Measurements from ENCODE around the gene HTRA2.

HTRA2 gene

DNA sequence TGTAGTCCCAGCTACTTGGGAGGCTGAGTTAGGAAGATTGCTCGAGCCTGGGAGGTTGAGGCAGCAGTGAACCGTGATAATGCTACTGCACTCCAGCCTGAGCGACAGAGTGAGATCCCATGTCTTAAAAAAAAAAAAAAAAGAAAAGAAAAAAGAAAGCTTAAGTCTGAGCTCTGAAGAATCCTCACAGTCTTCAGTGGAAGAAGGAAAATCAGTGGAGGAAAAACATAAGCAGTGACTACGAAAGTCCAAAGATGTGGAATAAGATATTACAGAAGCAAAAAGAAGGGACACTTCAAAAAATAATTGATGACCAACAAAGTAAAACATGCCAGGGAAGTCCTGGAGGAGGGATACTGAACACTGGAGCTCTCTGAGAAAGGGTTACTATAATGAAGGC lies 19.5 kb upstream of the HTRA2 start:
- Mint-ChIP-seq H3K27ac (no peak overlapping the region), H3K27me3 (ENCODE audit: low read depth, poor library complexity) (peaks cover 100% of the 10 kb centered on the region), H3K9me3 (peaks cover 4% of the 10 kb centered on the region), H3K4me3 (no peak overlapping the region), H3K36me3 (ENCODE audit: low read depth) (peaks cover 17% of the 10 kb centered on the region), H3K4me1 (peaks cover 44% of the 10 kb centered on the region)
- TF ChIP-seq, protein P1, sequence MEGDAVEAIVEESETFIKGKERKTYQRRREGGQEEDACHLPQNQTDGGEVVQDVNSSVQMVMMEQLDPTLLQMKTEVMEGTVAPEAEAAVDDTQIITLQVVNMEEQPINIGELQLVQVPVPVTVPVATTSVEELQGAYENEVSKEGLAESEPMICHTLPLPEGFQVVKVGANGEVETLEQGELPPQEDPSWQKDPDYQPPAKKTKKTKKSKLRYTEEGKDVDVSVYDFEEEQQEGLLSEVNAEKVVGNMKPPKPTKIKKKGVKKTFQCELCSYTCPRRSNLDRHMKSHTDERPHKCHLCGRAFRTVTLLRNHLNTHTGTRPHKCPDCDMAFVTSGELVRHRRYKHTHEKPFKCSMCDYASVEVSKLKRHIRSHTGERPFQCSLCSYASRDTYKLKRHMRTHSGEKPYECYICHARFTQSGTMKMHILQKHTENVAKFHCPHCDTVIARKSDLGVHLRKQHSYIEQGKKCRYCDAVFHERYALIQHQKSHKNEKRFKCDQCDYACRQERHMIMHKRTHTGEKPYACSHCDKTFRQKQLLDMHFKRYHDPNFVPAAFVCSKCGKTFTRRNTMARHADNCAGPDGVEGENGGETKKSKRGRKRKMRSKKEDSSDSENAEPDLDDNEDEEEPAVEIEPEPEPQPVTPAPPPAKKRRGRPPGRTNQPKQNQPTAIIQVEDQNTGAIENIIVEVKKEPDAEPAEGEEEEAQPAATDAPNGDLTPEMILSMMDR (IDR thresholded peaks at IDR 0.05) = no peak
- no peak for DNase-seq

DNA sequence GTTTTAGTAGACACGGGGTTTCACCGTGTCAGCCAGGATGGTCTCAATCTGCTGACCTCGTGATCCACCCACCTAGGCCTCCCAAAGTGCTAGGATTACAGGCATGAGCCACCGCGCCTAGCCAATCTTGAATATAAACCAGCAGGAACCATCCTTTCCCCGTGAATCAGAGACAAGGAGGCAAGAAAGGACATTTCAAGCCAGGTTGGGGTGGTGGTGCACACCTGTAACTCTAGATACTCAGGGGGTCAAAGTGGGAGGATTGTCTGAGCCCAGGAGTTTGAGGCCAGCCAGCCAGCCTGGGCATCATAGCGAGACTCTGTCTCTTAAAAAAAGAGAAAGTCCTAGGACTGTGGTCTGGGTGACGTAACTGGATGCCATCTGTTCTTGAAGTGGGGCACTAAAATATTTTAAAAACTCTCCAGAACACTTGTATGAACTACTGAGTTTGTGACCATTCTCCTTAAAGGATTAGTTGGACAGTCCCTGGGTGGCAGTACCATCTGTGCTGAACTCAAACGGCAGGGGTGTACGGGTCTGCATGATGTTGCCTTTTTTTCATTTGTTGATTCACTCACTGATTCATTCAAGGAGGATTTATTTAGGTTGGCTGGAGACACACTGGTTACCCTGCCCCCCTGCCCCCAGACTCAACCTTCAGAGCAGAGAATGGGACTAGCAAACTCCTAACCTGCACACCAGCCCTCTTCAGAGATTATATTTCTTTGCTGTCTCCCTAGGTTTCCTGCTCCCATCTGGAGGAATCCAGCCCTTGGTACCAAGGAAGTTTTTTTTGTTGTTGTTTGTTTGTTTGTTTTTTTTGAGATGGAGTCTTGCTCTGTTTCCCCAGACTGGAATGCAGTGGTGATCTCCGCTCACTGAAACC lies 18.4 kb upstream of the HTRA2 start:
- Mint-ChIP-seq H3K4me1 (peaks cover 36% of the 10 kb centered on the region), H3K27me3 (ENCODE audit: low read depth, poor library complexity) (peaks cover 100% of the 10 kb centered on the region), H3K9me3 (peaks cover 6% of the 10 kb centered on the region), H3K36me3 (ENCODE audit: low read depth) (peaks cover 9% of the 10 kb centered on the region), H3K27ac (no peak overlapping the region), H3K4me3 (no peak overlapping the region)
- TF ChIP-seq, protein P1 (IDR thresholded peaks at IDR 0.05) = no peak
- DNase-seq = no peak

DNA sequence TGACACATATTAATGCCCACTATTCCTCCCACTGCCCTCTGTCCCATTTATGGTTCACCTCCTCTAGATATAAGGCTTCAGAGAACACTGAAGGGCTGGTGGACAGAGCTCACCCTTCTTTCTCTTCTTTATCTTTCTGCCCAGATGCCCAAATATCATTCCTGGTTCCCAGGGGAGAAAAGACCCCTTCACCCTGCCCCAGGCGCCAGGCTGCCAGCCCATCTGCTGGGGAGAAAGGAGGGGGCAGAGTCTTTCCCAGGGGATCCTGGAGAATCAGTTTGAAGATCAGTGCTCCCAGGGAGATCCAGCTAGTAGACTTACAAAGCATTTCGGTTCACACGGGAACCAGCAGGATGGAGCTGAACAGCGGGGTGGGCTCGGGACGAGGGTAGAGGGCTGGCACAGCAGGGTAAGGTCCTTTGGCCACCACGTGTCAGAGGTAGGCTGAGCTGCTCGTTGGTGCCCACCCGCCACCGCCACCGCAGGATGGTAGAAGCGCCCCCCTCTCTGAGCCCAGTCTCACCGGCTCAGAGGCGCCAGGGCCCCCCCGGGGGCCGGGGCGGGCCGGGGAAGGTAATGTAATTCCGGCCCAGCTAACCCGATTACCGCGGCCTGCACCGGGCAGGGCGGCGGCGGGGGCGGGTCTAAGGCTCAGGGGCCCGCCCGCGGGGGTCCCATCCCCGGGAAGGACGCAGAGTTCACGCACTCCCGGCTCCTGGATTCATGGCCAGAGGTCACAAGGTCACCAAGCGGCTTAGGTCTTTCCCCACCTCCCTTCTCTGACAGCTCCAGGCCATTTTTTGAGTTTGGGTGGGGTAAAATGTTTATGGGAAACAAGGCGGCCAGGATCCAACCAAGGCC lies 16.8 kb upstream of the HTRA2 start:
- peak overlapping the region; percentile 75 for H3K27ac Mint-ChIP-seq
- DNase-seq = peak; percentile 60
- H3K9me3 Mint-ChIP-seq = peaks cover 14% of the 10 kb centered on the region
- H3K4me1 Mint-ChIP-seq = peaks cover 23% of the 10 kb centered on the region
- no peaks in the 10 kb centered on the region for H3K36me3 Mint-ChIP-seq (ENCODE audit: low read depth)
- peak overlapping the region; percentile 62 for H3K4me3 Mint-ChIP-seq
- peaks cover 100% of the 10 kb centered on the region for H3K27me3 Mint-ChIP-seq (ENCODE audit: low read depth, poor library complexity)
- TF ChIP-seq, protein P1 (IDR thresholded peaks at IDR 0.05) = no peak

DNA sequence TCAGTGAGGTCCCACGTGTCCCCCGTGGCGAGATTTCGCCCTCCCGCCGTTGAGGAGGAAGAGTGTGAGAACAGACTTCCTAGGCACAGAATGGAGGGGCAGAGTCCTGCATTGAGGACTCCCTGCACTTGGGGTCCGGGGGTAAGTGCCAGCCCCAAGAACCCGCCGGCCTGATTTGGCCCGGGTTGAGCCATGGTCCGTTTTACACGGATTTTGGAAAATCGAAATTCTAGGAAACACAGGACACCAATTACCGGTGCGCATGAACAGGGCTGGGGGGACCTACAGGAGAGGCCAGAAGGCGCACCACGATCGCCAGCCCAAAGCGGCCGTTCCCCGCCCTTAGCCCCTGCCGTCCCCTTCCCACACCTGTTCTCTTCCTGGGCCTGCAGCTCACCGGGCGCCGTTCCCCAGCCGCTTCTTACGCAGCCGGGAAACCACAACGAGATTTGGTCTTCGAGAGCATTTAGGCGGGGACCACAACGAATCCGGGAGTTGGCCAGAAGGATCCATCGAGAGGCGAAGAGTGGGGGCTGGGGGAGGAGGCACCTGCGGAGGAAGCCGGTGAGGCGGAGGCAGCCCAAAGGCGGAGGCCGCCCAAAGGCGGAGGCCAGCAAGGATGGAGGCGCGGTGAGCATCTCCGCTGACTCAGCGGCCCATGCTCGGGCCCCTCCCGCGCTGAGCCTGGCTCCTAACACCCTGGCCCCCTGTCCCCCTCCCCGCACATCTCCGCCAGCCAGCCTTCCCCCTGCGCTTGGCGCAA lies 15.9 kb upstream of the HTRA2 start:
- H3K9me3 Mint-ChIP-seq = peaks cover 14% of the 10 kb centered on the region
- no peak overlapping the region for H3K27ac Mint-ChIP-seq
- peak; percentile 26 for DNase-seq
- TF ChIP-seq, protein P1 (IDR thresholded peaks at IDR 0.05) = no peak
- peaks cover 15% of the 10 kb centered on the region for H3K4me1 Mint-ChIP-seq
- H3K36me3 Mint-ChIP-seq (ENCODE audit: low read depth) = no peaks in the 10 kb centered on the region
- H3K27me3 Mint-ChIP-seq (ENCODE audit: low read depth, poor library complexity) = peaks cover 100% of the 10 kb centered on the region
- peak overlapping the region; percentile 49 for H3K4me3 Mint-ChIP-seq

DNA sequence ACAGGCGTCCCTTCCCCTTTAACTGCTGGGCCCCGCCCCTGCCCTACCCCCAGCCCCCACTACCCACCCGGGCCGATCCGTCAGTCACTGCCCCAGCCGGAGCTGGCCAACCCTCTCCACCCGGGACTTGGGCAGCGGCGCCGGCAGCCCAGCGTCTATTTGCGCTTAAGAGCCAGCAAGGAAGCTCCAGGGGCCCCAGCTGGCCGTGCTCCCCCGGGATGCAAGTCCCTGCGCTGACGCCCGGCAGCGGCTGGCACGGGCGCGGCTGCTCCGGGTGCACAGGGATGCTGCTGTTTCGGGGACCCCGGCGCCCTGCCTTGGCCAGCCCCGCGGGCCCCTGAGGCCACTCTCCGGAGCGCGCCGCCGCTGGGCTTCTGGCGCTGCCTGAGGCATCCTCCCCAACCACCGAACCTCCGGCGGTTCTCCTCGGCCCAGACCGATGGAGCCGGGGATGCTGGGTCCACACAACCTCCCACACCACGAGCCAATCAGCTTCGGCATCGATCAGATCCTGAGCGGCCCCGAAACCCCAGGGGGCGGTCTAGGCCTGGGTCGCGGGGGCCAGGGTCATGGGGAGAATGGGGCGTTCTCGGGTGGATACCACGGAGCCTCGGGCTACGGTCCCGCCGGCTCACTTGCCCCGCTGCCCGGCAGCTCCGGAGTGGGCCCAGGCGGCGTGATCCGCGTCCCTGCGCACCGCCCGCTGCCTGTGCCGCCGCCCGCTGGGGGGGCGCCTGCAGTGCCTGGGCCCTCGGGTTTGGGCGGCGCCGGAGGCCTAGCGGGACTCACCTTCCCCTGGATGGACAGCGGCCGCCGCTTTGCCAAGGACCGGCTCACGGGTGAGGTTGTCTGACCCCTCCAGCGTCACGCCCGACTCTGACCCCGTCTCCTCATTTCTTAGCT lies 15.1 kb upstream of the HTRA2 start, which contains the start of gene TLX2:
Gene TLX2 (plus strand): TSS at position 83 of the 903 bp plus-strand sequence. CDS start 357 bp downstream, at position 440.
- TF ChIP-seq, protein P1 (IDR thresholded peaks at IDR 0.05) = no peak
- no peak within 1 kb of the TSS for H3K27ac Mint-ChIP-seq
- peak; percentile 44 for DNase-seq
- H3K9me3 Mint-ChIP-seq = peaks cover 14% of the 10 kb centered on the region
- H3K36me3 Mint-ChIP-seq (ENCODE audit: low read depth) = no peaks in the 10 kb centered on the region
- H3K4me3 Mint-ChIP-seq = peak within 1 kb of the TSS; percentile 51
- peaks cover 15% of the 10 kb centered on the region for H3K4me1 Mint-ChIP-seq
- H3K27me3 Mint-ChIP-seq (ENCODE audit: low read depth, poor library complexity) = peaks cover 100% of the 10 kb centered on the region

Data from nephron progenitor cell (in vitro differentiated cells).